NT2/D1 (cell line): Measurements from ENCODE around the gene ANTXR1.

Experiments used
- SUZ12 ChIP-seq: IDR thresholded peaks from 2 replicates; pipeline ENCODE4 v1.6.1; 2011; ENCODE audit not compliant: insufficient read length, insufficient read depth; ENCODE audit errors: extremely low read depth
- YY1 ChIP-seq: IDR thresholded peaks from 2 replicates; pipeline ENCODE4 v1.6.1; 2011; ENCODE audit not compliant: insufficient read length, insufficient read depth
- ZNF274 ChIP-seq: IDR thresholded peaks from 2 replicates; pipeline ENCODE4 v1.6.1; 2011; ENCODE audit warnings: mild to moderate bottlenecking, low read depth, low read length

DNA sequence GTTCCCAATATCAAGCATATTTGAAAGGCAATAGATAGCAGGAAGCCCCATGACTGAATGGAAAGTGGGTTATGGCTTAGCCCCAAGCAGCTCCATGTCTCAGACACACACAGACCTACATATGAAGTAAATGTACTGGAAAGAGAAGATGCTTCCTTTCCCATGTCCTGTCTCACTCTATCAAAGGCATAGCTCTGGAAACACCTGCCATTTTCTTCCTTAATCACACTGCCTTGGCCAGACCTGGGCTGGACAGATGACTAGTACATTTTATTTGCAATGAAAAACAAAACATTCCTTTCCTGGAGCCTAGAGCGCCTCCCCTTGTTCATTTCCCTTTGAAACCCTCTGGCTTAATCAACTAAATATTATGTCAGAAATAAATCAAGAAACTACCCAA lies 160.7 kb downstream of the ANTXR1 start:
- TF ChIP-seq YY1 (no peak), SUZ12 (no peak), ZNF274 (no peak)
